ENCODE data around the gene LCP1.

LCP1 gene

GRCh38 chr13:46160065-46160464 lies 21.9 kb downstream of the LCP1 start:
- DNase-seq (ENCODE audit: low spot score) = no peak

GRCh38 chr13:46158983-46159382 lies 23.0 kb downstream of the LCP1 start:
- DNase-seq (ENCODE audit: low spot score) = no peak

GRCh38 chr13:46158222-46158621 lies 23.8 kb downstream of the LCP1 start:
- no peak for DNase-seq (ENCODE audit: low spot score)

- no peak for DNase-seq (ENCODE audit: low spot score)
Observed at GRCh38 chr13:46154136-46154801, 27.7 kb downstream of the LCP1 start.

GRCh38 chr13:46152627-46153328 lies 29.2 kb downstream of the LCP1 start:
- DNase-seq (ENCODE audit: low spot score) = no peak

GRCh38 chr13:46150134-46150693 lies 31.8 kb downstream of the LCP1 start:
- DNase-seq (ENCODE audit: low spot score) = no peak

GRCh38 chr13:46149272-46150133 lies 32.5 kb downstream of the LCP1 start:
- DNase-seq (ENCODE audit: low spot score) = no peak

GRCh38 chr13:46146898-46147297 lies 35.1 kb downstream of the LCP1 start:
- no peak for DNase-seq (ENCODE audit: low spot score)

- DNase-seq (ENCODE audit: low spot score) = no peak
Observed at GRCh38 chr13:46145950-46146349, 36.0 kb downstream of the LCP1 start.

GRCh38 chr13:46145135-46145534 lies 36.8 kb downstream of the LCP1 start:
- no peak for DNase-seq (ENCODE audit: low spot score)

GRCh38 chr13:46143184-46143701 lies 38.7 kb downstream of the LCP1 start:
- no peak for DNase-seq (ENCODE audit: low spot score)

- no peak for DNase-seq (ENCODE audit: low spot score)
Observed at GRCh38 chr13:46142776-46143175, 39.2 kb downstream of the LCP1 start.

GRCh38 chr13:46140044-46140443 lies 41.9 kb downstream of the LCP1 start:
- DNase-seq (ENCODE audit: low spot score) = no peak

GRCh38 chr13:46137627-46138317 lies 44.2 kb downstream of the LCP1 start:
- DNase-seq (ENCODE audit: low spot score) = no peak

- no peak for DNase-seq (ENCODE audit: low spot score)
Observed at GRCh38 chr13:46136688-46137087, 45.3 kb downstream of the LCP1 start.

GRCh38 chr13:46134961-46135522 lies 46.9 kb downstream of the LCP1 start:
- no peak for DNase-seq (ENCODE audit: low spot score)

- no peak for DNase-seq (ENCODE audit: low spot score)
Observed at GRCh38 chr13:46134494-46134893, 47.5 kb downstream of the LCP1 start.

- DNase-seq (ENCODE audit: low spot score) = no peak
Observed at GRCh38 chr13:46132109-46132508, 49.9 kb downstream of the LCP1 start.

- no peak for DNase-seq (ENCODE audit: low spot score)
Observed at GRCh38 chr13:46131705-46132104, 50.3 kb downstream of the LCP1 start.

GRCh38 chr13:46129955-46130618 lies 51.9 kb downstream of the LCP1 start:
- DNase-seq (ENCODE audit: low spot score) = no peak

GRCh38 chr13:46129124-46129523 lies 52.9 kb downstream of the LCP1 start:
- no peak for DNase-seq (ENCODE audit: low spot score)

Data from germinal center (tissue), 1 donor.